CD14-positive monocyte (primary cell): Measurements from ENCODE around the gene CPNE8. TPM values are rescaled to one million over a fixed set of nuclear protein-coding genes. Genes with fewer than 3 reads are reported as not detected.
A peak's percentile ranks its signal among the peaks of the same experiment; 100 is the strongest.

Experiments
- DNase-seq, 3 donors: peaks; one replicate each; pipeline ENCODE4 v3.0.0-alpha.2; 2011 to 2022
- H2AFZ ChIP-seq: 2 replicates; pipeline ENCODE4 v1.6.0; 2012; ENCODE audit warnings: mild to moderate bottlenecking, low read depth, low read length, inconsistent platforms; ENCODE audit not compliant: insufficient read depth, poor library complexity, severe bottlenecking
- H3K27ac ChIP-seq, 2 donors: 1 replicate in 1 of 2; 2 replicates in 1 of 2; pipeline ENCODE4 v1.5.1; 2012 to 2013; ENCODE audit warnings: low read length in 2 of 2, control low read depth in 1 of 2, inconsistent platforms in 1 of 2, low read depth in 1 of 2, mild to moderate bottlenecking in 1 of 2
- H3K27me3 ChIP-seq, 2 donors: one replicate each; pipeline versions ENCODE4 v1.6.0 to v1.6.1; 2011 to 2013; ENCODE audit warnings: low read length in 2 of 2; ENCODE audit not compliant: control insufficient read depth in 2 of 2, insufficient read depth in 2 of 2
- H3K36me3 ChIP-seq, 2 donors: replicated peaks in 1 of 2; 1 replicate in 1 of 2; 2 replicates in 1 of 2; pipeline versions ENCODE4 v1.5.1 to v1.6.1; 2012 to 2013; ENCODE audit warnings: low read length in 2 of 2, control low read depth in 1 of 2, inconsistent platforms in 1 of 2, mild to moderate bottlenecking in 1 of 2; ENCODE audit not compliant: insufficient read depth in 2 of 2, control insufficient read depth in 1 of 2
- H3K4me1 ChIP-seq, 2 donors: 1 replicate in 1 of 2; 2 replicates in 1 of 2; pipeline versions ENCODE4 v1.5.1 to v1.6.1; 2012 to 2013; ENCODE audit warnings: low read length in 2 of 2, control low read depth in 1 of 2, inconsistent platforms in 1 of 2, mild to moderate bottlenecking in 1 of 2, moderate library complexity in 1 of 2; ENCODE audit not compliant: insufficient read depth in 2 of 2, control insufficient read depth in 1 of 2
- H3K4me2 ChIP-seq: replicated peaks from 2 replicates; pipeline ENCODE3; 2012; ENCODE audit warnings: low read length, moderate library complexity, mild to moderate bottlenecking; ENCODE audit not compliant: poor library complexity, severe bottlenecking; ENCODE audit errors: extremely low read depth
- H3K4me3 ChIP-seq, 3 experiments: fragments of 200-600 bp in 1 of 3; sonication (generic) in 1 of 3; replicated peaks in 1 of 3; 1 replicate in 2 of 3; 2 replicates in 1 of 3; pipeline ENCODE4 v1.5.1; 2011 to 2013; ENCODE audit warnings: low read length in 3 of 3, mild to moderate bottlenecking in 3 of 3, control low read depth in 2 of 3, low read depth in 2 of 3, inconsistent platforms in 1 of 3, moderate library complexity in 1 of 3
- H3K79me2 ChIP-seq: 2 replicates; pipeline ENCODE4 v1.6.0; 2012; ENCODE audit warnings: mild to moderate bottlenecking, control low read depth, inconsistent platforms, low read length, moderate library complexity; ENCODE audit not compliant: insufficient read depth
- H3K9ac ChIP-seq: 2 replicates; pipeline ENCODE4 v1.6.0; 2017; ENCODE audit warnings: low read length, mild to moderate bottlenecking; ENCODE audit not compliant: insufficient read depth, poor library complexity, severe bottlenecking
- H3K9me3 ChIP-seq, 2 donors: replicated peaks in 1 of 2; 1 replicate in 1 of 2; 2 replicates in 1 of 2; pipeline versions ENCODE4 v1.5.1 to v1.6.1; 2012 to 2013; ENCODE audit warnings: low read length in 2 of 2, control low read depth in 1 of 2; ENCODE audit not compliant: control insufficient read depth in 1 of 2, insufficient read depth in 1 of 2
- H4K20me1 ChIP-seq: 2 replicates; pipeline ENCODE4 v1.6.0; 2012; ENCODE audit warnings: mild to moderate bottlenecking, low read length, control low read depth, moderate library complexity; ENCODE audit not compliant: insufficient read depth
- H3K27ac Mint-ChIP-seq, 7 donors: one replicate each; pipeline ENCODE4 v1.8.0; 2020; ENCODE audit warnings: mild to moderate bottlenecking in 7 of 7, mixed read lengths in 7 of 7, moderate library complexity in 6 of 7, inconsistent platforms in 2 of 7
- H3K27me3 Mint-ChIP-seq, 3 donors: one replicate each; pipeline ENCODE4 v1.8.0; 2021 to 2022; ENCODE audit warnings: low read depth in 3 of 3, mild to moderate bottlenecking in 3 of 3, mixed read lengths in 3 of 3, moderate library complexity in 3 of 3, inconsistent platforms in 1 of 3
- H3K36me3 Mint-ChIP-seq, 2 donors: one replicate each; pipeline ENCODE4 v1.8.0; 2020; ENCODE audit warnings: mixed read lengths in 2 of 2, inconsistent platforms in 1 of 2, mild to moderate bottlenecking in 1 of 2
- H3K4me1 Mint-ChIP-seq: one replicate; pipeline ENCODE4 v1.8.0; 2020; ENCODE audit warnings: mild to moderate bottlenecking, mixed read lengths
- H3K4me3 Mint-ChIP-seq, 2 donors: one replicate each; pipeline ENCODE4 v1.8.0; 2020; ENCODE audit warnings: mild to moderate bottlenecking in 2 of 2, mixed read lengths in 2 of 2, moderate library complexity in 1 of 2
- H3K9me3 Mint-ChIP-seq, 7 donors: one replicate each; pipeline ENCODE4 v1.8.0; 2020 to 2022; ENCODE audit warnings: mixed read lengths in 7 of 7, mild to moderate bottlenecking in 6 of 7, moderate library complexity in 6 of 7, inconsistent platforms in 2 of 7
- WGBS: methylation state at CpG from one replicate; pipeline ENCODE4 v1.1.5; 2013; ENCODE audit warnings: missing lambda C conversion rate; ENCODE audit not compliant: insufficient coverage; 5-methylcytosine and 5-hydroxymethylcytosine counted together
- intact Hi-C, 2 donors: fragments of 100-400 bp; cut with micrococcal nuclease; formaldehyde crosslinking; loops; one replicate each; pipeline versions ENCODE4 v1.15.0 to v1.15.1; 2023
- polyA plus RNA-seq, 3 donors: library from polyadenylated mRNA; depleted of rRNA in 1 of 3; unstranded in 2 of 3; stranded (reverse) in 1 of 3; fragments of 300-500 nt in 2 of 3; fragments of >200 nt in 1 of 3; fragmentation: Illumina TruSeq in 2 of 3; gene quantifications; 1 replicate in 2 of 3; 2 replicates in 1 of 3; pipeline ENCODE4 v1.2.3, GENCODE V29; 2012 to 2021
- TF ChIP-seq, protein P1 (sequence below): fragments of 200-600 bp; IDR thresholded peaks from one replicate; pipeline ENCODE4 v1.8.0; 2022; ENCODE audit warnings: antibody characterized with exemption, mild to moderate bottlenecking

Gene CPNE8
- polyA plus RNA-seq, 3 donors: 15.2 to 22.5 (median 19.0) TPM

DNA sequence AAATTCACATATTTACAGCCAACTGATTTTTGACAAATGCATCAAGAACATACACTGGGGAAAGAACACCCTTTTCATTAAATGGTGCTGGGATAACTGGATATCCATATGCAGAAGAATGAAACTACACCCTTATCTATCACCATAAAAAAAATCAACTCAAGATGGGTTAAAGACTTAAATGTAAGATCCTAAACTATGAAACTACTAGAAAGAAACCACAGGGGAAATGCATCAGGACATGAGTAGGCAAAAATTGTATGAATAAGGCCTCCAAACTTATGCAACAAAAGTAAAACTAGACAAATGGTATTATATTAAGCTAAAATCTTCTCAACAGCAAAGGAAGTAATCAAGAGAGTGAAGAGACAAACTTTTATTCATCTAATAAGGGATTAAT is 242.6 kb downstream of the CPNE8 start:
- TF ChIP-seq, protein P1, sequence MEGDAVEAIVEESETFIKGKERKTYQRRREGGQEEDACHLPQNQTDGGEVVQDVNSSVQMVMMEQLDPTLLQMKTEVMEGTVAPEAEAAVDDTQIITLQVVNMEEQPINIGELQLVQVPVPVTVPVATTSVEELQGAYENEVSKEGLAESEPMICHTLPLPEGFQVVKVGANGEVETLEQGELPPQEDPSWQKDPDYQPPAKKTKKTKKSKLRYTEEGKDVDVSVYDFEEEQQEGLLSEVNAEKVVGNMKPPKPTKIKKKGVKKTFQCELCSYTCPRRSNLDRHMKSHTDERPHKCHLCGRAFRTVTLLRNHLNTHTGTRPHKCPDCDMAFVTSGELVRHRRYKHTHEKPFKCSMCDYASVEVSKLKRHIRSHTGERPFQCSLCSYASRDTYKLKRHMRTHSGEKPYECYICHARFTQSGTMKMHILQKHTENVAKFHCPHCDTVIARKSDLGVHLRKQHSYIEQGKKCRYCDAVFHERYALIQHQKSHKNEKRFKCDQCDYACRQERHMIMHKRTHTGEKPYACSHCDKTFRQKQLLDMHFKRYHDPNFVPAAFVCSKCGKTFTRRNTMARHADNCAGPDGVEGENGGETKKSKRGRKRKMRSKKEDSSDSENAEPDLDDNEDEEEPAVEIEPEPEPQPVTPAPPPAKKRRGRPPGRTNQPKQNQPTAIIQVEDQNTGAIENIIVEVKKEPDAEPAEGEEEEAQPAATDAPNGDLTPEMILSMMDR: no peak
- intact Hi-C loops: no loop called here
- Mint-ChIP-seq H3K27ac (peak overlapping the region; percentile 69 to 91 (median 81)), H3K4me1 (peaks cover 20% of the 10 kb centered on the region), H3K27me3 (peaks cover 0 to 2% (median 0%) of the 10 kb centered on the region in 3 donors), H3K36me3 (peaks cover 49 to 58% of the 10 kb centered on the region in 2 donors), H3K9me3 (peaks cover 12 to 26% (median 23%) of the 10 kb centered on the region in 7 donors), H3K4me3 (peak overlapping the region in 1 of 2 donors; percentile 49)
- Histone ChIP-seq H3K4me2 (peak overlapping the region; percentile 37), H3K27me3 (no peaks in the 10 kb centered on the region), H3K9me3 (peaks cover 0 to 14% of the 10 kb centered on the region in 2 donors), H3K4me3 (peak overlapping the region in 1 of 3 experiments; percentile 37), H3K36me3 (peaks cover 5 to 28% of the 10 kb centered on the region in 2 donors), H3K27ac (peak overlapping the region in 1 of 2 donors; percentile 75), H2AFZ (no peak overlapping the region), H3K79me2 (no peaks in the 10 kb centered on the region), H3K9ac (no peak overlapping the region), H3K4me1 (peaks cover 6 to 20% of the 10 kb centered on the region in 2 donors), H4K20me1 (no peaks in the 10 kb centered on the region)
- DNase-seq: peak; percentile 3 to 36 (median 35)

DNA sequence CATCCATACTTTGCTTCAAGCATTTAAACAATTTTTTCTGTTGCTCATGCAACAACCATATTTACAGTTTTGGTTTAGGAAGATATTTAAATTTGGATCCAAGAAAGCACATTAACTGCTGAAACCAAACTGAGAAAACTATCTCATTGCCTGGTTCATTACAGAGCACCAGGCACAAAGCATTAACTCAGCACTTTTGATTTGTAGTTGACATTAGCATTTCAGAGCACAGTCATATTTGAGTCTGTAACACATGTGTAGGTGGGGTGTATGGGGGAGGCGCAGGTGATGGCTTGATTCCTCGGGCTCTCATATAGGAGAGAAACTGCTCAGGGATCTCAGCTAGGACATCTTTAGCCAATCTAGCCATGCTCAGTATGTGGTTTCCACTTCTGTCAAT is 251.7 kb downstream of the CPNE8 start:
- peaks cover 4% of the 10 kb centered on the region for H3K4me1 Mint-ChIP-seq
- peaks cover 0 to 4% (median 0%) of the 10 kb centered on the region in 7 donors for H3K9me3 Mint-ChIP-seq
- H3K36me3 Mint-ChIP-seq: peaks cover 30 to 41% of the 10 kb centered on the region in 2 donors
- no peak overlapping the region for H3K4me2 ChIP-seq
- no peaks in the 10 kb centered on the region for H3K9me3 ChIP-seq
- H3K4me3 ChIP-seq: no peak overlapping the region
- H2AFZ ChIP-seq: no peak overlapping the region
- H3K27me3 ChIP-seq: no peaks in the 10 kb centered on the region
- TF ChIP-seq, protein P1: no peak
- no peaks in the 10 kb centered on the region for H3K4me1 ChIP-seq
- peaks cover 9 to 35% of the 10 kb centered on the region in 2 donors for H3K36me3 ChIP-seq
- H3K9ac ChIP-seq: no peak overlapping the region
- H3K27me3 Mint-ChIP-seq: no peaks in the 10 kb centered on the region
- 100% methylated on average over 2 of the region's 2 CpGs for WGBS
- H3K27ac ChIP-seq: no peak overlapping the region
- no peaks in the 10 kb centered on the region for H3K79me2 ChIP-seq
- H3K27ac Mint-ChIP-seq: no peak overlapping the region
- DNase-seq: no peak
- H3K4me3 Mint-ChIP-seq: no peak overlapping the region
- H4K20me1 ChIP-seq: no peaks in the 10 kb centered on the region
- intact Hi-C loops: no loop called here
